Transverse colon (tissue), 4 donors: Measurements from ENCODE around the gene TRNP1.

Experiments used
- CTCF ChIP-seq, 5 experiments: fragments of 200-600 bp in 3 of 5; fragments of 450-650 bp in 2 of 5; sonication (generic) in 3 of 5; IDR thresholded peaks; 1 replicate in 2 of 5; 2 replicates in 3 of 5; pipeline ENCODE4 v1.5.1; 2016 to 2017; ENCODE audit warnings: antibody characterized with exemption in 5 of 5, inconsistent platforms in 3 of 5, mild to moderate bottlenecking in 2 of 5, moderate library complexity in 1 of 5
- EP300 ChIP-seq: sonication (generic); formaldehyde crosslinking; IDR thresholded peaks from one replicate; pipeline ENCODE4 v1.6.1; 2017; ENCODE audit warnings: antibody characterized with exemption, low read depth
- POLR2A ChIP-seq: fragments of 450-650 bp; IDR thresholded peaks from one replicate; pipeline ENCODE4 v1.6.1; 2016; ENCODE audit warnings: antibody characterized with exemption, mild to moderate bottlenecking, moderate library complexity
- POLR2AphosphoS5 ChIP-seq, 3 donors: sonication (generic); formaldehyde crosslinking; IDR thresholded peaks; one replicate each; pipeline ENCODE4 v1.6.1; 2016; ENCODE audit warnings: antibody characterized with exemption in 3 of 3

GRCh38 chr1:27005166-27005530, 11.7 kb downstream of the TRNP1 start:
- TF ChIP-seq CTCF (IDR thresholded peaks at IDR 0.05) (no peak), POLR2AphosphoS5 (IDR thresholded peaks at IDR 0.05) (no peak), EP300 (no peak), POLR2A (no peak)
